Erythroblast (primary cell): ENCODE measurements around the gene ZNF892.

Source experiments
- DNase-seq, 2 experiments: peaks; one replicate each; lab custom pipeline; 2025; lab: John Stamatoyannopoulos, UW
- GATA1 ChIP-seq: IDR thresholded peaks from 2 replicates; pipeline ENCODE4 v1.6.1; 2011; ENCODE audit warnings: low read depth, mild to moderate bottlenecking, control low read depth, low read length, moderate library complexity
- POLR2A ChIP-seq: IDR thresholded peaks from 2 replicates; pipeline ENCODE4 v1.6.1; 2011; ENCODE audit warnings: mild to moderate bottlenecking, low read length

Gene ZNF892

DNA sequence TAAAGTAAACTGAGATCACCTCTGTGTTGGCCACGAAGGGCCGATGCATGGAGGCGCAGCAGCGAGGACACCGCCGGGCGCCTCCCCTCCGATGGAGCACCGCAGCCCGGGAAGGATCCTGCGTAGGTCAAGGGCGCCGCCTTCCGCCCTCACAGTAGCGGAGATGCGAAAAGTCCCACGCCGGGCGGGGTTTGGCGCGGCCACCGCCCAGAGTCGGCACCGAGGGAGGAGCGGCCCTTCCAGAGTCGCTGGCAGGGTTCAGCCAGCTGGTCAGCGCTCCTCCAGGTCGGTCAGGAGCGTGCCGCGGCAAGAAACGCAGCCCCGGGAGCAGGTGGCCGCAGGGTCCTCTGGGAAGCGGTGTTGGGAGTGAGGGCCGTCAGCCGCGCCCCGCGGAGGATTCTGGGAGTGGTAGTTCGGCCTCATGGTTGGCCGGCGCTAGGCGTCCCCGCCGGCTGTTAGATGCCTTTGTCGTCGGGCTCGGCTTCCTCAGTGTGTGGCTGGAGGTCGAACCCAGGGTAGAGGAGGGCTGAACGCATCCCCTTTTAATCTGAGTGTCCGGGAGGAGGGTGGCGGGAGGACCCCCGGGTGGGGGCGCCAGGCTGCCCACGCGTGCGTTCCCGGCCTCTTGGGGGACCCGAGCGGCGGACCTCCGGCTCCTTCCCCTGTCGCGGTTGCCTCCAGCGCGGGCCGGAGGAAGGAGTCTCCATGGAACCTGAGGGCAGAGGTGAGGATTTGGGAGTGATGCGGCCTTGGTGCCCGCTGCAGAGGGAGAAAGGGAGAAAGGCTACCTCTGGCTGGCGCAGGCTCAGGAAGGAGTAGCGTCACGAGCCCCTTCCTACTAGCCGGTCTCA is at the start of gene ZNF892:
Gene ZNF892 (plus strand): TSS at position 411 of the 851 bp plus-strand sequence. CDS start 295 bp downstream, at position 706.
- DNase-seq = peak; percentile 86 to 87
- no peak for TF ChIP-seq GATA1
- TF ChIP-seq POLR2A = peak; percentile 37

DNA sequence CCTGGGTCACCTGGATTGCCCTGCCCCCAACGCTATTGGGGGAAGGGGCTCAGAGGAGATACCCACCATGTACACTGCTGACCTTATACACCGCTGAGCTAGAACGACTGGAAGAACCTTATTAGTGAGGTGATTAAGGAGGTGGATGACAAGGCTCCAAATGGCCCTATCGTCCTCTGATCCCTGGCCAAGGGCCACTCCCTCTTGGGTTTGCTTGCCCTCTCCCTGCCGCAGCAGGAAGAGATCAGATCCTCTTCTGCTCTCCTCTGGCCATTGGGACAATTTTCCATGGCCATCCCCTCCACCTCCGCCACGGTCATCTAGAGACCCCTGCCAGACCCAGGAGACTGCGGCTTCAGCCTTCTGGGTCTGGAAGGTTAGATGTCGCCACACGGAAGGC is 48.9 kb upstream of the ZNF892 start:
- peak in 1 of 2 experiments; percentile 12 for DNase-seq
- TF ChIP-seq POLR2A = no peak
- TF ChIP-seq GATA1 = no peak

DNA sequence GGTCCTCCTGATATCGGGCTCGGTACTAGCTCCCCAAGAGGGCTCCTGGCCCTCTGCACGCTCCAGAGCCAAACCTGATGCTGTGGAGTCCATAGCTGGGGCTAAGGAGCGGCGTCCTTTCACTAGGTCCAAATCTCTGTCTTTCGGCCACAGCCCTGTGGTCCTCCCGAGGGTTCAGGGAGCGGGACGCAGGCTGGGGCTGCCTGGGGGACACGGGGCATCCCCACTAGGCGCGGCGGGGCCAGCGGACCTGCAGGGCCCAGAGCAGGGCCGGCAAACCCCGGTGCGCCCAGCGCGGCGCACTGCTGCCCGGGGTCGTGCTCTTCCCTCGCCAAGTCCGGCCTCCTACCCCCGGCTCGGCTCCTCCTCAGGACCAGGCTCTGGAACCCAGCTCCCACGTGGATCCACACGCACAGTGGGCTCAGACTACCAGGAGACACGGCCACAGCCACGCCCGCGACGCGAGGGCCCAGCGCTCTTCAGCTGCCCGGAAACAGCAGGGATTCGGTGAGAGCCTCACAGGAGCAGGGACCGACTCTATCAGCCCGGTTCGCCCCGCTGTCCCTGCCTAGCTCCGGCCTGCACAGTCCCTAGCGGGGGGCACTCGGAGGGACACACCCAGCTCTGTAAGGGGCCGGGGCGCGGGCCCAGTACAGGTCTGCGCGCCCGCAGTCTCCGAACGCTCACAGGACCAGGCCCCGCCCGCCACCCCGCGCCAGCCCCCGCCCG is 48.3 kb upstream of the ZNF892 start:
- no peak for TF ChIP-seq POLR2A
- TF ChIP-seq GATA1 = no peak
- peak; percentile 77 to 80 for DNase-seq

DNA sequence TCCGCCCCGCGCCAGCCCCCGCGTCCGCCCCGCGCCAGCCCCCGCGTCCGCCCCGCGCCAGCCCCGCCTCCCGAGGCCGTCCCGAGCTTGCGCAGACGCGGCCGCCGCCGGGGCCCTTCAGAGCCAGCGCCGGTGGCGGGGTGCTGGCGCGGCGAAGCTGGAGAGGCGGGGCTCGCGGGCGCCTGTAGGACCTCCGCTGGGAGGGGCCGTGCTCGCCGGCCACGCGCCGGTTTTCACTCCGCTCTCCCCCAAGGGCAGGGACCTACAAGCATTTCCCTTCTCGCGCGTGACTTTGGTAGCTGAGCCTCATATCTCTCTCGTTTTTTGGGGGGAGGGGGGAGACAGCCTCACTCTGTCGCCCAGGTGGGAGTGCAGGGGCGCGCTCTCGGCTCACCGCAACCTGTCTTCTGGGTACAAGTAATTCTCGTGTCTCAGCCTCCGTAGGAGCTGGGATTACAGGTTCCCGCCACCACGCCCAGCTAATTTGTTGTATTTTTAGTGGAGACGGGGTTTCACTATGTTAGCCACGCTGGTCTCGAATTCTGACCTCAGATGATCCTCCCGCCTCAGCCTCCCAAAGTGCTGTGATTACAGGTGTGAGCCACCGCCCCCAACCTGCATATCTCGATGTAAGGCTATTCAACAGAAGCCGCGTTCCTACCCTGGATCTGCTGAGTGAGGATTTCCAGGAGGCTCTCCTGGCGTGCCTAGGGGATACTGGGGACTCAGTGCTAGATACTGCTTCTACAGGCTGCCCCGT is 47.5 kb upstream of the ZNF892 start, which contains the start of gene ZNF514:
Gene ZNF514 (minus strand): TSS at position 159 of the 760 bp plus-strand sequence. CDS start 6,595 bp downstream, outside the sequence.
- peak; percentile 87 to 89 for DNase-seq
- peak; percentile 17 for TF ChIP-seq POLR2A
- TF ChIP-seq GATA1 = no peak

DNA sequence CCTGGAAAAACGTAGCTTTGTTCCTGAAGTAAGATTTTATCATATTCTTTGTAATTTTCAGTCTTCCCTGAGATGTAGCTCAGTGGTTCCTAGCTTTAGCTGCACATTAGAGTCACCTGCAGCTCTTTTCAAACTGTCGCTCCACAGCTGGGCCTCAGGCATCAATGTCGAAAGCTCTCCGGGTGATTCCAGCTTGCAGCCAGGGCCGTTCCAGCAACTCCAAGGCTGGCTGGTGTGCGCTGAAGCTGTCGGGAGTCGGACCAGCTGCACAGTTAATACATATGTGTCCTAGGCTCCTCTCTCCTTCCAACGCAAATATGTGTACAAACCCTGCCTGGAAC is 42.3 kb upstream of the ZNF892 start:
- no peak for DNase-seq

DNA sequence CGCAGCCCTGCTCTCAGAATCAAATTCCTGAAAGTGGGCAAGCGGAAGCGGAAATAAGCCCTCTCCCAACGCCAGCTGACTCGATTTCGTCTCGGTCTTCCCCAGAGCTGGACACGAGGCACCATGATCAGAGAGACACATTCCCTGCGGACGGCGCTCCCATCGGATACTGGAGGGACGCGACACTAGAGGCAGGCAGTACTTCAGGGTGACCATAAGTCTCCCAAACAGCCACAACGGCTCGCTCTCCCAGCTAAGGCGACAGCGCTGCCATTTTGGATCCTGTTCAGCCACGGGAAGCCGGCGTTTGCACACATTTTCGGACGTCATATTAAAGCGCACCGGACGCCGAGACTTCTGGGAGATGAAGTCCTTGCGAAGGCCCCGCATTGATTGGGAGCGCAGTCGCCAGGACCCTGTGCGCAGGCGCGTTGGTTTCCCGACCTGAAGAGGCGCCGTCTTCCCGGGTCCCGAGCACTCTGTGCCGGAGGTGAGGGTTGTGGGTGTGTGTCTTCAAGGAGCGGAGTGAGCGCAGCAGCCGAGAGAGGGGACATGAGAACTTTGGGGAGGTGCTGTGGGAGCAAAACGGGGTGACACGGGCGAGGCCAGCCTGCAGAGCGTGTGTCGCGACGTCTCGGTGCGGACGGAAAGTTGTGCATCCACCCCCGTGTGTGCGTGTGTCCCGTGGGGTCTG is 41.8 kb upstream of the ZNF892 start, which contains the start of gene ZNF2:
Gene ZNF2 (plus strand): TSS at position 439 of the 694 bp plus-strand sequence. CDS start 10,418 bp downstream, outside the sequence.
- peak; percentile 95 for TF ChIP-seq POLR2A
- TF ChIP-seq GATA1 = no peak
- DNase-seq = peak; percentile 98

More for the DNA sequence above, 42.3 kb upstream of the ZNF892 start:
- TF ChIP-seq GATA1 = no peak
- no peak for TF ChIP-seq POLR2A

DNA sequence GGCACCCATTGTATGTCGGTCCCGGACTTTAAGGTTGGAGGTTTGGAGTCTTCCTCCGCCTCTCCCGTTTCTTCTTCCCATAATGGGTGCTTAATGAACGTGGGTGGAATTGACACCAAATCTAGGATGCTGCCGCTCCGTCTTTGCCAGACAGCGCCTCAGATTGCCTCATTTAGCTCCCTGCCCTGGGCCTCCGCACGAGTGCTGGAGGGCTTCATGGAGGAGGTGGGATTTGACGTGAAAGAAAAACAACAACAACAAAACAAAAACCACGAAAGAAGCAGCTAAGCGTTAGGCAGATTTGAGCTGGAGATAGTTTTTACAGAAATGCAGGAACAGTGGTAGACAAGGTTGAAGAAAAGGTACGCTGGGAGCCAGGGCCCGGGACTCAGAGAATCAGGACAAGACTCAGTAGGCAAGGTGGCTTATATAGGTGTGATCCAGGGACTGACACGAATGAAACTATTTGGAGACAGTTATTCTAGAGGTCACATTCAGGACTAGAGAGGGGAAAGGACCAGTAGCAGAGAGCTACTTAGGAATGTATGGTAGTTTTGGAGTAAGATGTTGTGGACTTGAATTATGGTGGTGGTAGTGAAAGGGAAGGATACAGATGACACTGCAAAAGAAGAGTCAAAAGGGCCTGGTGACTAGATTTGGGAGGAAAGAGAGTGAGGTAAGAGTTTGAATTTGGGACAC is 41.1 kb upstream of the ZNF892 start:
- DNase-seq = no peak
- TF ChIP-seq POLR2A (no peak), GATA1 (no peak)

DNA sequence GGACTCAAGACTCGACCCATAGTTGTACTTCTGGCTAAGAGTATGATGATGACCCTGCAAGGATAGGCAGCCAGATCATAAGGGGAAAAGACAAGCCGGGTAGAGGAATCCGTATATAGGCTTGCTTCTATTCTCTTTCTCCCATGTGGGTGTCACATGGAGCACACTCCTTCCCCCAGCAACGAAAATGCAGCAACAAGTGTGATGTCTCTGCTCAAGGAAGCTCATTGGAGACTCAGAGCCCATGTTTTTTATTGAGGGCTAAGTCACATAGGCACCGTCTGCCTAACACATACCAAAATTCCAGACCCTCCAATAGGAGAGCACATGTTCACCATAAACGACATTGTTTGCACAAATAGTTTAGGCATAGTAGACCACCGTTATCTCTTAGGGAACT is 35.4 kb upstream of the ZNF892 start:
- no peak for DNase-seq
- TF ChIP-seq POLR2A (no peak), GATA1 (no peak)

DNA sequence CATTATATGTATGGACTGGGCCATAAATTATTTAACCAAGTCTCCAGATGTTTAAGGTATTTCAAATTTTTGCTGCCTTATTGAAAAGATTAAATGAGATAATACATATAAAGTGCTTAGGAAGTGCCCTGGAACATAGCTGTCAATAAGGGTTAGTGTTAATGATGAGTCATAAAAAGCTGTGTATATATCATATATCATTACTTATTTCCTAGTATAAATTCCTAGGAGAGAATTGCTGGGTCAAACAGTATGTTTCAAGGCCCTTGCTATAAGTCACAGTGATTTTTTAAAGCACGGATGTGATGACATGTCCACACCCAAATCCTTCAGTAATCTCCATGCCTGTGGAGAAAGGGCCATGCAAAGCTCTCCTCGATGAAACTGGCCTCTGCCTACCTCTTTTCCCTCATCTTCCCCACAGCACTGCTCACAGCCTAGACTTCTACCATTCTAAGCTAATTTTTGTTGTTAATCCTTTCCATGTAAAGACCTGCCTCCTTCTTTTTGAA is 33.2 kb upstream of the ZNF892 start:
- TF ChIP-seq POLR2A (no peak), GATA1 (no peak)
- DNase-seq = no peak

DNA sequence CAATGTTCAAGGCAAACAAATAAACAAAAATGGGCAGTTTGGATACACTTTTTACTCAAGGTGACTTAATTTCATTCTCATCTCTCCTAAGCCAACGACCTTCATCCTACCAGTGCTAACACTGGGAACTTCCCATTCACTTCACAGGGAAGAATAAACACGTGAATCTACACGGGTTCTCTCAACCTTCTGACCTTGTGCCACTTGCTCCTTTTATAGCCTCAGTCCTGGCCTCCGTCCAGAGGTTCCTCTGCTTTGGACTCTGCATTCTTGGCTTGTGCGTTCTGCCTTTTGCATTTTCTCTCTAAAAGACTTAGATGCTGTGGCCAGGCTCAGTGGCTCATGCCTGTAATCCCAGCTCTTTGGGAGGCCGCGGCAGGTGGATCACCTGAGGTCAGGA is 27.9 kb upstream of the ZNF892 start:
- DNase-seq = no peak

DNA sequence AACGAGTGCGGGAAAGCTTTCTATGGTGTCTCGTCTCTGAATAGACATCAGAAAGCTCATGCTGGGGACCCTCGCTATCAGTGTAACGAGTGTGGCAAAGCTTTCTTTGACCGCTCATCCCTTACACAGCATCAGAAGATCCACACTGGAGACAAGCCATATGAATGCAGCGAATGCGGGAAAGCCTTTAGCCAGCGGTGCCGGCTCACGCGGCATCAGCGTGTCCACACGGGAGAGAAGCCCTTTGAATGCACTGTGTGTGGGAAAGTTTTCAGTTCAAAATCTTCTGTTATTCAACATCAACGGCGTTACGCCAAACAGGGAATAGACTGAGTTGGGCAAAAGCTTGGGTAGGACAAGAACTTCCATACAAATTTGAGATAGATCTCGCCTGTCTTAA is 25.5 kb upstream of the ZNF892 start:
- no peak for DNase-seq
- TF ChIP-seq POLR2A (no peak), GATA1 (no peak)

More for the DNA sequence above, 27.9 kb upstream of the ZNF892 start:
- TF ChIP-seq GATA1 = no peak
- TF ChIP-seq POLR2A = no peak

DNA sequence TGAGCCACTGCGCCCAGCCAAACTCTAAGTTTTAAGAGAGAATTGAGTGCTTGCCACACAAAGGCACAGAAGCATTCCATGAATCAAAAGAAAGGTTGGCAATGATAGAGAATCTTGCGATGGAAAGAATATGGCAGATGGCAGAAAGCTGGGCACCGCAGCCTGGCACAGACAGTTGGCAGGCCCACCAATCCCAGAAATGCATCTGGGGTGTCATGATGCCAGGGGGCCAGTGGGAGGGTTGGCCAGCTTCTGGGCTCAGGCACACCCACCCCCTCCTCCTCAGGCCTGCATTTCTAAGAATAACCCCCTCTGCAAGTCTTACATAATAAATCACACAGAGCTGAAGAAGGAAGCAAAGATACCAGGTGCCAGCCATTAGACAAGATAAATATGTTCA is 22.1 kb upstream of the ZNF892 start:
- no peak for DNase-seq

More for the DNA sequence above, 22.1 kb upstream of the ZNF892 start:
- no peak for TF ChIP-seq POLR2A
- no peak for TF ChIP-seq GATA1
